Neural crest cell (in vitro differentiated cells): ENCODE measurements around the gene LRRC75A. TPM values are rescaled to one million over a fixed set of nuclear protein-coding genes. Genes with fewer than 3 reads are reported as not detected.

Experiments used
- DNase-seq: peaks from one replicate; pipeline ENCODE4 v3.0.0; 2021; ENCODE audit warnings: low read depth, mixed read lengths, low spot score
- H3K27ac Mint-ChIP-seq: one replicate; pipeline ENCODE4 v1.8.0; 2021; ENCODE audit warnings: mild to moderate bottlenecking, mixed read lengths; ENCODE audit not compliant: unreplicated experiment
- H3K27me3 Mint-ChIP-seq: 2 replicates; pipeline ENCODE4 v1.8.0; 2021; ENCODE audit warnings: low read depth, mild to moderate bottlenecking, mixed read lengths
- H3K36me3 Mint-ChIP-seq: 2 replicates; pipeline ENCODE4 v1.8.0; 2021; ENCODE audit warnings: low read depth, mild to moderate bottlenecking, mixed read lengths
- H3K4me1 Mint-ChIP-seq: 2 replicates; pipeline ENCODE4 v1.8.0; 2021; ENCODE audit warnings: mixed read lengths
- H3K4me3 Mint-ChIP-seq: one replicate; pipeline ENCODE4 v1.8.0; 2021; ENCODE audit warnings: mild to moderate bottlenecking, mixed read lengths
- H3K9me3 Mint-ChIP-seq: 2 replicates; pipeline ENCODE4 v1.8.0; 2021; ENCODE audit warnings: mixed read lengths
- total RNA-seq: library from RNA; stranded (reverse); gene quantifications from 2 replicates; pipeline ENCODE4 v1.2.1, GENCODE V29; 2021
- TF ChIP-seq, protein P1 (sequence below): fragments of 200-600 bp; sonication (generic); conservative IDR thresholded peaks from 2 replicates; pipeline ENCODE4 v1.5.0; 2021; ENCODE audit warnings: antibody characterized with exemption, mild to moderate bottlenecking

Gene LRRC75A
- total RNA-seq, 1 donor from 2014 or later: 5.6 TPM

DNA sequence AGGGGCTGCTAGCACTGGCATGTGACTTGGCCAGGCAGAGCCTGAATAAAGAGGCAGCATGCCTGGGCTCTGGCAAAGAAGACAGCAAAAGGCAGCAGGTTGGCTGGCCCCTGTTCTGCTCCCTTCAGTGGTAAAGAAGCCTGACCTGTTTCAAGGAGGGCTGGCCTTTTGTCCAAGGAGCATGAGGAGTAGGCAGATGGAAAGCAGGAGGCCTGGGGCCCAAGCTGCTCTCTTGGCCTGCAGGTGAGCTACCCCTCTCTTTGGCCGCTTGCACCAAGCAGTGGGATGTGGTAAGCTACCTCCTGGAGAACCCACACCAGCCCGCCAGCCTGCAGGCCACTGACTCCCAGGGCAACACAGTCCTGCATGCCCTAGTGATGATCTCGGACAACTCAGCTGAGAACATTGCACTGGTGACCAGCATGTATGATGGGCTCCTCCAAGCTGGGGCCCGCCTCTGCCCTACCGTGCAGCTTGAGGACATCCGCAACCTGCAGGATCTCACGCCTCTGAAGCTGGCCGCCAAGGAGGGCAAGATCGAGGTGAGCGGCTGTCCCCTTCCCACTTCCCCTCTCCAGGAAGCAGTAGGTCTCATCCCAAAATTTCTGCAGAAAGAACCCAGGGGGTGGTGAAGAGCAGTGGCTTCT, 68.6 kb downstream of the LRRC75A start:
- Mint-ChIP-seq H3K36me3 (no peaks in the 10 kb centered on the region), H3K9me3 (no peaks in the 10 kb centered on the region), H3K27ac (no peak overlapping the region), H3K4me3 (no peak overlapping the region), H3K4me1 (peaks cover 16% of the 10 kb centered on the region), H3K27me3 (no peaks in the 10 kb centered on the region)
- DNase-seq: no peak
- TF ChIP-seq, protein P1, sequence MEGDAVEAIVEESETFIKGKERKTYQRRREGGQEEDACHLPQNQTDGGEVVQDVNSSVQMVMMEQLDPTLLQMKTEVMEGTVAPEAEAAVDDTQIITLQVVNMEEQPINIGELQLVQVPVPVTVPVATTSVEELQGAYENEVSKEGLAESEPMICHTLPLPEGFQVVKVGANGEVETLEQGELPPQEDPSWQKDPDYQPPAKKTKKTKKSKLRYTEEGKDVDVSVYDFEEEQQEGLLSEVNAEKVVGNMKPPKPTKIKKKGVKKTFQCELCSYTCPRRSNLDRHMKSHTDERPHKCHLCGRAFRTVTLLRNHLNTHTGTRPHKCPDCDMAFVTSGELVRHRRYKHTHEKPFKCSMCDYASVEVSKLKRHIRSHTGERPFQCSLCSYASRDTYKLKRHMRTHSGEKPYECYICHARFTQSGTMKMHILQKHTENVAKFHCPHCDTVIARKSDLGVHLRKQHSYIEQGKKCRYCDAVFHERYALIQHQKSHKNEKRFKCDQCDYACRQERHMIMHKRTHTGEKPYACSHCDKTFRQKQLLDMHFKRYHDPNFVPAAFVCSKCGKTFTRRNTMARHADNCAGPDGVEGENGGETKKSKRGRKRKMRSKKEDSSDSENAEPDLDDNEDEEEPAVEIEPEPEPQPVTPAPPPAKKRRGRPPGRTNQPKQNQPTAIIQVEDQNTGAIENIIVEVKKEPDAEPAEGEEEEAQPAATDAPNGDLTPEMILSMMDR: no peak

DNA sequence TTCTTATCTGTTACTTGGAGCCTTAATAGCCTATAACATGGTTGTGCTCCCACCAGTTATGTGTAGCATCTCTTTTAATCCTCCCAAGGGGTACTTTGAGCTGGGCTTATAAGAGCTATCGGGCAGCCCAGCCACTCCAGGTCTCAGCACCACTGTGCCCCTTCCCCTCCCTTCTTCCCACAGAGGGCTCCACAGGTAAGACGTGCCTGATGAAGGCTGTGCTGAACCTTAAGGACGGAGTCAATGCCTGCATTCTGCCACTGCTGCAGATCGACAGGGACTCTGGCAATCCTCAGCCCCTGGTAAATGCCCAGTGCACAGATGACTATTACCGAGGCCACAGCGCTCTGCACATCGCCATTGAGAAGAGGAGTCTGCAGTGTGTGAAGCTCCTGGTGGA, 69.6 kb downstream of the LRRC75A start:
- H3K27ac Mint-ChIP-seq: no peak overlapping the region
- TF ChIP-seq, protein P1: no peak
- H3K36me3 Mint-ChIP-seq: no peaks in the 10 kb centered on the region
- no peak for DNase-seq
- H3K9me3 Mint-ChIP-seq: no peaks in the 10 kb centered on the region
- no peak overlapping the region for H3K4me3 Mint-ChIP-seq
- no peaks in the 10 kb centered on the region for H3K27me3 Mint-ChIP-seq
- peaks cover 20% of the 10 kb centered on the region for H3K4me1 Mint-ChIP-seq

DNA sequence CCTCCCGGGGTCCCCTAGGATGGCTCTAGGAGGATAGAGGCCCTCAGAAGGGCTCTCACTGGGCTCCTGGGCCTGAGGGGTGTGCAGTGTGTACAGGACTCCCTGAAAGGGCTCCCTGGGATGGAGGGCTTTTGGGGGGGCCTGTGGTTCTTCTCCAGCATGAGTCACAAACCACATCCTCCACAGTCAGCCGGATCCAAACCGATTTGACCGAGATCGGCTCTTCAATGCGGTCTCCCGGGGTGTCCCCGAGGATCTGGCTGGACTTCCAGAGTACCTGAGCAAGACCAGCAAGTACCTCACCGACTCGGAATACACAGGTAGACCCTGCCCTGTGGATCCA, 72.1 kb downstream of the LRRC75A start:
- peaks cover 24% of the 10 kb centered on the region for H3K4me1 Mint-ChIP-seq
- H3K27me3 Mint-ChIP-seq: no peaks in the 10 kb centered on the region
- no peak for DNase-seq
- H3K36me3 Mint-ChIP-seq: no peaks in the 10 kb centered on the region
- no peaks in the 10 kb centered on the region for H3K9me3 Mint-ChIP-seq
- H3K27ac Mint-ChIP-seq: no peak overlapping the region
- H3K4me3 Mint-ChIP-seq: no peak overlapping the region
- TF ChIP-seq, protein P1: no peak

DNA sequence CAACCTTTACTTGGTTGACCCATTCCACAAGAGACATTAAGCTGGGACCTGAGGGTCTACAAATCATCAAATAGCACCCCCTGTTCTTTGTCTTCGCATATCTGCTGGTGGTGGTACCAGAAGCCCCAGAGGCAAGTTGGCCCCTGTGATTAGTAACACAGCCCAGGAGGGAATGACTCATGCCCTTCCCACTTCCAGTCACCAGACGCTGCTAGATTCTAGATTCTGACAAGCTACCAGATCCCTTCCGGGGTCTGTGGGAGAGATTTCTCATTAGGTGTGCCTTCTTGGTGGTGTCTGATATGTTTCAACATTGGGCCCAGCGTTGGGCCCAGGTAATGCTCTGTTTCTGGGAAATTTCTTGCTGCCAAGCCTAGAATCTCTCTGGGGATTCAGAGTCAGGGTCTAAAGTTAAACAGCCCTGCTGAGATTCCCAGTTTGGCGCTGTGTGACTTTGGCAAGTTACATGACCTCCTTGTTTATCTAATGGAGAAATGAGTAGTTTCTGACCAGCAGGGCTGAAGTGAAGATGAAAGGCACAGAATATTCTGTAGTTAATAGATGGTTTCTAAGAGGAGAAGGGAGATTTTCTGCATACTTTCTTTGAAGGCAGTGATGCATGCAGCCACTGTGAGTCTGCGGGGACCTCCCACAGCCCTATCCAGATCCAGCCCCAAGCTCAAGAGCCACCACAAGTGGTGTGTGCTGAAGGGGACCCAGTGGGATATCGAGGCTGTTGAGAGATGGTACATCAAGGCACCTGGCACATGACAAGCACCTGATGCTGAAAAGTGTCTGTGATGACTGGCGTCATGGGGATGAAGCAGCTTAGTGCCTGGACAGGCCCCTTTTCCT, 72.7 kb downstream of the LRRC75A start:
- Mint-ChIP-seq H3K4me3 (no peak overlapping the region), H3K27me3 (no peaks in the 10 kb centered on the region), H3K9me3 (no peaks in the 10 kb centered on the region), H3K36me3 (no peaks in the 10 kb centered on the region), H3K27ac (peak overlapping the region; percentile 69), H3K4me1 (peaks cover 27% of the 10 kb centered on the region)
- TF ChIP-seq, protein P1: no peak
- DNase-seq: no peak

DNA sequence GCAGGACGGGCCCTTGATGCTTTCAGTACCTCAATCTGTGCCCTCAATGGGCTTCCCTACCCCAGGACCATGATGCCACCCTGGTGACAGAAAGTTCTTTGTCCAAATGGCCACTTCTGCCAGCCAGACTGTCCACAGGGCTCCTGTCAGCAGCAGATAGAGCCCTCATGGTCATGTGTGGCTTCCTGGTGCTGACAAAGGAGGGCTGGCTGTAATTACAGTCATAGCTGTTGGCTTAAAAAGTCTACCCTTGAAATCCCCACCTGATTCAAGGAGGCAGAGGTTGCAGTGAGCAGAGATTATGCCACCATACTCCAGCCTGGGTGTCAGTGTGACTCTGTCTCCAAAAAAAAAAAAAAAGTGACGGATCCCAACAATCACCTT, 73.3 kb downstream of the LRRC75A start:
- H3K9me3 Mint-ChIP-seq: no peaks in the 10 kb centered on the region
- H3K4me3 Mint-ChIP-seq: no peak overlapping the region
- peaks cover 27% of the 10 kb centered on the region for H3K4me1 Mint-ChIP-seq
- H3K27me3 Mint-ChIP-seq: no peaks in the 10 kb centered on the region
- no peaks in the 10 kb centered on the region for H3K36me3 Mint-ChIP-seq
- H3K27ac Mint-ChIP-seq: no peak overlapping the region
- TF ChIP-seq, protein P1: no peak
- no peak for DNase-seq
